Activated CD4-positive, alpha-beta T cell treated with anti-CD3 and anti-CD28 coated beads, Interleukin-2, amount 10 ng/mL, durations not matched to agents 7 days and 5 days (primary cell): ENCODE results near the gene SLC8A1. TPM values are rescaled to one million over a fixed set of nuclear protein-coding genes. Genes with fewer than 3 reads are reported as not detected.

Source experiments
- CTCF ChIA-PET: fragments of 350-600 bp; sonication (Branson Sonifier 250); formaldehyde crosslinking; loops from one replicate; lab custom pipeline; 2021; ENCODE audit warnings: antibody characterized with exemption; lab: Charles Lee
- POLR2A ChIA-PET: fragments of 350-600 bp; sonication (Branson Sonifier 250); formaldehyde crosslinking; loops from one replicate; lab custom pipeline; 2021; ENCODE audit warnings: antibody characterized with exemption; lab: Charles Lee
- DNase-seq: peaks from one replicate; pipeline ENCODE4 v3.0.0-alpha.2; 2020
- H3K27ac Mint-ChIP-seq: one replicate; pipeline ENCODE4 v1.8.0; 2021; ENCODE audit warnings: mild to moderate bottlenecking, moderate library complexity, mixed read lengths
- H3K27me3 Mint-ChIP-seq: one replicate; pipeline ENCODE4 v1.8.0; 2021; ENCODE audit warnings: mixed read lengths
- H3K36me3 Mint-ChIP-seq: one replicate; pipeline ENCODE4 v1.8.0; 2021; ENCODE audit warnings: low read depth, mixed read lengths
- H3K4me1 Mint-ChIP-seq: one replicate; pipeline ENCODE4 v1.8.0; 2021; ENCODE audit warnings: mixed read lengths
- H3K4me3 Mint-ChIP-seq: one replicate; pipeline ENCODE4 v1.8.0; 2021; ENCODE audit warnings: mild to moderate bottlenecking, moderate library complexity, mixed read lengths
- H3K9me3 Mint-ChIP-seq: one replicate; pipeline ENCODE4 v1.8.0; 2021; ENCODE audit warnings: mixed read lengths
- total RNA-seq, 2 experiments: library from RNA; stranded (reverse); gene quantifications; one replicate each; pipeline ENCODE4 v1.2.3, GENCODE V29; 2021

Gene SLC8A1
- total RNA-seq, 2 experiments from 2014 or later = 0.50 to 0.56 TPM

DNA sequence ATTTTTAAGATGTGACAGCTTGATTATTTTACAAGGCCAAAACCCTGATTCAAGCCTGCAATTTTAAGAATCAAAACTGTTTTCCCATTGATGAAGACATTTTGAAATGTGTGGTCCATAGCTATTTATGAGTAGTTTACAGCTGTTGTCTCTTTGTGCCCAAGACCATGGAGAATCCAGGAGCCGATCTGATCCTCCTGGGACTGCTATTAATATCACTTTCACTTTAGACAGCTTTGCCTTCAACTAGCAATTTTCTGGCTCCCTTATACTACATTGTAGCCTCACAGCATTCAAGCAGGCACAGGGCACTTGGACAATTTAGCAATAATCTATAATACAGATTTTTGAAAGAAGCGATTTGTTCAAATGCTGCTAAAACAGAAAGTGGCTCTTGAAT is 172.9 kb downstream of the SLC8A1 start:
- no peaks in the 10 kb centered on the region for H3K4me1 Mint-ChIP-seq
- ChIA-PET POLR2A (no interaction called here), CTCF (no interaction called here)
- H3K36me3 Mint-ChIP-seq = no peaks in the 10 kb centered on the region
- H3K27me3 Mint-ChIP-seq = no peaks in the 10 kb centered on the region
- no peak for DNase-seq
- no peaks in the 10 kb centered on the region for H3K9me3 Mint-ChIP-seq
- no peak overlapping the region for H3K4me3 Mint-ChIP-seq
- no peak overlapping the region for H3K27ac Mint-ChIP-seq

DNA sequence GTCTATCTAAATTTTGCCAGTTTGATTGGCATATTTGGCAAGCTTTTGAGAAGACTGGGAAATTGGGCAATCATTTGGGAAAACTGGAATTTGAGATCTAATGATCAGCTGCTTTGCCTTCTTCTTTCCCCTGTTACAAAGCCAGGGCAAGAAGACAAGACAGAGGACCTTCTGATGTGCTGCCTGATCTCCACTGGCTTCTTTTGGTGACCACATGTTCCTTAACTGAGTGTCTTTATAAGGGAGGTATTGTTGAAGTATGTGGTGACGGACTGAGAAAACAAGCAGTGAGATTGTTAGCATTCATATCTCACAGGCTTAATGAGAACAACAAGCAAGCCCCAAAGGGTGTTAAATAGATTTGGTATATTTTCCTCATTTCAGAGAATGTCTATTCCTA is 175.8 kb downstream of the SLC8A1 start:
- Mint-ChIP-seq H3K9me3 (no peaks in the 10 kb centered on the region), H3K27me3 (no peaks in the 10 kb centered on the region), H3K4me3 (no peak overlapping the region), H3K4me1 (no peaks in the 10 kb centered on the region), H3K27ac (no peak overlapping the region), H3K36me3 (no peaks in the 10 kb centered on the region)
- DNase-seq = no peak
- ChIA-PET POLR2A (no interaction called here), CTCF (no interaction called here)

DNA sequence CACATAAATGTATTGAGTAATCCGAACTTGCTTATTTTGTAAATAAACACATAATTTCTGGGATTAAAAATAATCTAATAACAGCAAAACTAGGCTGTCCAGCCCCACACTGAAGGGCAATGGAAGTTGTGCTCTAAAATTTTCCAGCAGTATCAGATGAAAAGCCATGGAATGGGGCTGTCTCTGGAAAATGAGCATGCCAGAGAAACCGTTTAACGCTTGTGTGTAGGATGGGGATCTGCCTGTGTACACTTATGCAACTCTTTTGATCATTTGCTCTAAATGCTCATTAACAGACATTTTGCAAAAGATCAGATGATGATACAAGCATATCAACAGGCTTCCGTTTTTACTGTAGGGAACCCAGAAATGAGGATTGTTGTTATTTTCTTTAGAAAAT is 177.6 kb downstream of the SLC8A1 start:
- DNase-seq = no peak
- no peaks in the 10 kb centered on the region for H3K9me3 Mint-ChIP-seq
- H3K27me3 Mint-ChIP-seq = no peaks in the 10 kb centered on the region
- H3K36me3 Mint-ChIP-seq = no peaks in the 10 kb centered on the region
- H3K27ac Mint-ChIP-seq = no peak overlapping the region
- H3K4me1 Mint-ChIP-seq = no peaks in the 10 kb centered on the region
- ChIA-PET CTCF (interaction anchor here (0.9 kb wide), 1 partner anchor 13 kb away, joined by 3 read pairs; no protein-coding TSS in a partner anchor), POLR2A (no interaction called here)
- no peak overlapping the region for H3K4me3 Mint-ChIP-seq

DNA sequence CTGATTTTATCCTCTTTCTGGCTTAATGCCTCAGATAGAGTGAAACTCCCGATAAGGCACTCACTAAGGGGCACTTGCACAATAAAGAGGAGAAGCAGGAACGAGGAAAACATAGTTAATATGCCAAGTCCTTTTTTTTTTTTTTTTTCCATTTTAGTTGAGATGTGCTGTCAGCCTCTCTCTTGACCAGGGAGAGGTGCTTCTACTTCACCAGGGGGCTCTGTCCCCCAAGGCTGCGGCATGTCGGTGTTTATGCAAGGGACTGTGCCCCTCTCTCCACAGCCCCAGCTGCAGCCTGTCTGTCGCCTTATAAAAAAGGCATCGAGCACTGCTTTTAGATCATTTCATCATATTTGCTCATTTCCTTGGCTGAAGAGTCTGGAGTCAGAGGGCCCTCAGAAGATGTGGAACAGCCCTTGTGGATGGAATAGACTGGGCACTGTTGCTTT is 178.1 kb downstream of the SLC8A1 start:
- Mint-ChIP-seq H3K27ac (no peak overlapping the region), H3K27me3 (no peaks in the 10 kb centered on the region), H3K9me3 (no peaks in the 10 kb centered on the region), H3K36me3 (no peaks in the 10 kb centered on the region), H3K4me1 (no peaks in the 10 kb centered on the region), H3K4me3 (no peak overlapping the region)
- POLR2A ChIA-PET = no interaction called here
- CTCF ChIA-PET = interaction anchor here (1.3 kb wide), 1 partner anchor 8 kb away, joined by 4 read pairs; no protein-coding TSS in a partner anchor
- no peak for DNase-seq

DNA sequence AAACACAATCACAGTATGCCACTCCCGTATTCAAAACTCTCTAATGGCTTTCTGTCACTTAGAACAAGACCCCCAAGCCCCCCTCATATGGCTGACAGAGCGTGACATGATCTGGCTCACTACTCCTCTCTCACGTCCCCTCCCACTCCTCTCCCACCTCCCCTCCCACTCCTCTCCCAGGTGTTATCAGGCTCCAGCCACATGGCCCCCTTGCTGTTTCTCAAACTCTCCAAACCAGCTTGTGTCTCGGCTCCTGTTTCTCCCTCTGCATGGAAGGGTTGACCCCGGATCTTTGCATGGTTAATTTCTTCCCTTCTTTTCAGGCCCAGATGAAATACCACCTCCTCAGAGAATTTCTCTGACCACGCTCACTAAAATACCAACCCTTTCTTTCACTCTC is 180.8 kb downstream of the SLC8A1 start:
- Mint-ChIP-seq H3K4me3 (no peak overlapping the region), H3K9me3 (no peaks in the 10 kb centered on the region), H3K4me1 (no peaks in the 10 kb centered on the region), H3K27ac (no peak overlapping the region), H3K36me3 (no peaks in the 10 kb centered on the region), H3K27me3 (no peaks in the 10 kb centered on the region)
- CTCF ChIA-PET = interaction anchor here (0.7 kb wide), 1 partner anchor 206 kb away, joined by 3 read pairs; no protein-coding TSS in a partner anchor
- DNase-seq = no peak
- POLR2A ChIA-PET = no interaction called here

DNA sequence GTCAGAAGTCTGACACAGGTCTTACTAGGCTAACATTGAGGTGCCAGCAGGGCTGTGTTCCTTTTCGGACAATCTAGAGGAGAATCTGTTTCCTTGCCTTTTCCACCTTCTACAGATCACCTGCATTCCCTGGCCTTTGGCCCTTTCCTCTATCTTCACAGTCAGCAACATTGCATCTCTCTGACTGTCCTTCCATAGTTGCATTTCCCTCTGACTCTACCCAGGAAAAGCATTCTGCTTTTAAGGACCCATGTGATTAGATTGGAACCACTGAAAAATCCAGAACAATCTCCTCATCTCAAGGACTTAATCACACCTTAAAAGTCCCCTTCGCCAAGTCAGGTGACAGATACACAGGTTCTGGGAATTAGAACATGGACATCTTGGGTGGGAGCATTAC is 181.5 kb downstream of the SLC8A1 start:
- H3K9me3 Mint-ChIP-seq = no peaks in the 10 kb centered on the region
- no peak for DNase-seq
- CTCF ChIA-PET = no interaction called here
- H3K36me3 Mint-ChIP-seq = no peaks in the 10 kb centered on the region
- H3K4me3 Mint-ChIP-seq = no peak overlapping the region
- no peaks in the 10 kb centered on the region for H3K4me1 Mint-ChIP-seq
- POLR2A ChIA-PET = no interaction called here
- no peaks in the 10 kb centered on the region for H3K27me3 Mint-ChIP-seq
- H3K27ac Mint-ChIP-seq = no peak overlapping the region

DNA sequence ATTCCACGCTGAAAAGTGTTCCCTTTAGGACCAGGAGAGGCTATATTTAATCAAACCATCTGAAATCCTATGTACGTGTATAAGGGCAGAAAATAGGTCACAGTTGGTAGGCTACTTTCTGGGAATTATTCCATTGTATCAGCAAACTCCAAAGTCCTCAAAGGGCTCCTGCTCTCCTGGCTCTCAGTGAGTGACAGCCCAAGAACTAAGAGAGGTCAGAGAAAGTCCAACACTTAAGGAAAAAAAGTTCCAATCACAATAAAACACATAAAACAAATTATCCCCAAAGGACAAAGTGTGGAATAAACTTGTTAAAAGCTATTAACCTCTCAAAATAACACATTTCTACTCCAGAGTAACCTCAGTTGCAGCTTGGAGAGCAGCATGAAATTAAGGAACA is 183.3 kb downstream of the SLC8A1 start:
- ChIA-PET CTCF (no interaction called here), POLR2A (no interaction called here)
- Mint-ChIP-seq H3K36me3 (no peaks in the 10 kb centered on the region), H3K9me3 (no peaks in the 10 kb centered on the region), H3K27ac (no peak overlapping the region), H3K4me3 (no peak overlapping the region), H3K4me1 (no peaks in the 10 kb centered on the region), H3K27me3 (no peaks in the 10 kb centered on the region)
- DNase-seq = no peak

DNA sequence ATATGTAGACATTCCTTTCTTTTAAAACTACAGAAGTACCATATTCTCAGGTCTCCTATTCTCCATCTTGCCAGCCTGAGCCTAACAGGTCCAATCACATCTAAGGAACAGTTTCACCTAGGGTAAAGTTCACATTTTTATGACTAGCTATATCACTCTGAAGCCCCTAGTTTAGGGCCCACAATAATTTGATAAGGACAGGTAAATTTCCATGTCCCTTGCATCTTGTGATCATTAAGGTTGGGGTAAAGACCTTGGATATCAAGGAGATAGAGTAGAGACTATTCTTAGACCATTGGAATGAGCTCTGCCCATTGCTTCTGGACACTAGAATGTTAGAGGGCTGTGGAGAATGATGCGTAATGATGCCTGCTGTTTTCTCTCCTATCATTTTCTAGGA is 185.7 kb downstream of the SLC8A1 start:
- no peaks in the 10 kb centered on the region for H3K27me3 Mint-ChIP-seq
- H3K36me3 Mint-ChIP-seq = no peaks in the 10 kb centered on the region
- no peak overlapping the region for H3K27ac Mint-ChIP-seq
- H3K4me3 Mint-ChIP-seq = no peak overlapping the region
- H3K9me3 Mint-ChIP-seq = no peaks in the 10 kb centered on the region
- CTCF ChIA-PET = no interaction called here
- DNase-seq = no peak
- POLR2A ChIA-PET = no interaction called here
- no peaks in the 10 kb centered on the region for H3K4me1 Mint-ChIP-seq

DNA sequence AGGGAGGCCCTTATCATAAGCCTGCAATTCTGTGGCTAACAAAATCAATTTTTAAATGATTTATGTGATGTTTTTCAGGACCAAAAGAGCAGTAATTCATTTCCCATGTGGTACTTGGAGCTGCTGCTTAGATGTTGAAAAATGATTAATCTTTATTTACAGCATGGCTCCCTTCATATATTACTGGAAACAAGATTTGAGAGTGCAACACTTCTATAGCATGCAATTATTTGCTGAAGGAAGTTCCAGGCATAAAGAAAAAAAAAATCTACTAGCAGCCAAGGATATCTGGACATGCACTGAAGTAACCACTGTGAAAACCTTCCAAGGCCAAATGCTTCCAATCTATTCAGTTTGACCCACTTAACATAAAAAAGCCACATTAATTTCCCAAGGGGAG is 186.3 kb downstream of the SLC8A1 start:
- POLR2A ChIA-PET = no interaction called here
- H3K4me1 Mint-ChIP-seq = no peaks in the 10 kb centered on the region

DNA sequence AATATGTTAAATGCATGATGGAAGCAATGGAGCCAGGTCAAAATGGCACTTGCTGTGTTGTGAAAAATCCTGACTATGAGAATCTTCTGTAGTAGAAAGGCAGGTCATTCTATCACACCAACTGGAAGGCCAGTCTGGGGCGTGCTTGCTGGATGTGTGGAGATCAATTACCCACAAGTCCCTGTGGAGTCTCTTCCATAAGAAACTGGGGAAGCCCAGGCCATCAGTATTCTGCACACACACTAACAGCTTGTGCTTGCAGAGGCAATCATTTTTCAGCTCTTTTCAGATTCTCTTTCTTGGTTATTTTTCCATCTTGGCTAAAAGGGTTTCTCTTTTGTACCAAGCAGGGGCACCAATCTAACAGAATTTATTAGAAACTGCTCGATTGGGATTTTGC is 190.8 kb downstream of the SLC8A1 start:
- no peaks in the 10 kb centered on the region for H3K4me1 Mint-ChIP-seq
- CTCF ChIA-PET = interaction anchor here (0.9 kb wide), 1 partner anchor 14 kb away, joined by 3 read pairs; no protein-coding TSS in a partner anchor
- no peak overlapping the region for H3K27ac Mint-ChIP-seq
- no peaks in the 10 kb centered on the region for H3K9me3 Mint-ChIP-seq
- no peaks in the 10 kb centered on the region for H3K36me3 Mint-ChIP-seq
- H3K4me3 Mint-ChIP-seq = no peak overlapping the region
- no peaks in the 10 kb centered on the region for H3K27me3 Mint-ChIP-seq
- POLR2A ChIA-PET = no interaction called here
- no peak for DNase-seq

More for the DNA sequence above, 186.3 kb downstream of the SLC8A1 start:
- DNase-seq = no peak
- no peak overlapping the region for H3K4me3 Mint-ChIP-seq
- CTCF ChIA-PET = no interaction called here
- no peaks in the 10 kb centered on the region for H3K36me3 Mint-ChIP-seq
- H3K9me3 Mint-ChIP-seq = no peaks in the 10 kb centered on the region
- H3K27me3 Mint-ChIP-seq = no peaks in the 10 kb centered on the region
- H3K27ac Mint-ChIP-seq = no peak overlapping the region

DNA sequence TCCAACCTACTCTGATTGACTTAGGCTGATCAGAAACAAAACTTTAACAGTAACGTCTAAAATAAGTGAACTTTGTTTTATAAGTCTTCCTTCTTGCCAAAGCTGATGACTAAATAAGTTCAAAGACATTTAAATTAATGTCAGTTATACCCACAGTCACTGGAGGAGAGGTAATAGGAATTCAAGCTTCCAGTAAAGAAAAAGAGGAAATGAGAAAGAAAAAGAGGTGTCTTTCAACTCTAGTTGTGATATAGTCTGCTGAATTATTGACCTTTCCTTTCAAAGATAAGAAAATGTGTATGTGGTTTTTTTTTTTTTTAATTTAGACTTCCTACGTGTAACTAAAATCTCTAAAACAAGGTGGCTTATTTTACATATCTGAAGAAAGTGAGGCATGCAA is 191.5 kb downstream of the SLC8A1 start:
- no peaks in the 10 kb centered on the region for H3K36me3 Mint-ChIP-seq
- no peak for DNase-seq
- H3K9me3 Mint-ChIP-seq = no peaks in the 10 kb centered on the region
- H3K27ac Mint-ChIP-seq = no peak overlapping the region
- no peaks in the 10 kb centered on the region for H3K27me3 Mint-ChIP-seq
- ChIA-PET CTCF (interaction anchor here (0.8 kb wide), 1 partner anchor 294 kb away, joined by 3 read pairs; no protein-coding TSS in a partner anchor), POLR2A (no interaction called here)
- H3K4me3 Mint-ChIP-seq = no peak overlapping the region
- H3K4me1 Mint-ChIP-seq = no peaks in the 10 kb centered on the region

DNA sequence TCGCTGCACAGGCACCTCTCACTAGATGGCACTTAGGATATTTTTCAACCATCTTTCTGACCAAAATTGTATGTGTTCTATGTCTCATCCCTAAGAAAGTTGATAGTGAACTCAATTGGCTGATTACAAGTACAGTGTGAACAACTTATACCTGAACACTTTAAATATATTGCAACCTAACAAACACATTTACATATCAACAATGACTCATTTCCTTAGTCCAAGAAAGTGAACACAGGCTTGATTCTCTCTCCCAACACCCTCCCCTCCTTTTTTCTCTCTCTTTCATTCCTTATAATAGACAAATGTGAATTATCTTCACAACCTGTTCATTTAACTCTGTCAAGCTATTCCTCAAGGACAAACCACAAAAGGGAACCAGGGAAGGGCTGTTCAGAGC is 192.0 kb downstream of the SLC8A1 start:
- no peak for DNase-seq
- no peaks in the 10 kb centered on the region for H3K36me3 Mint-ChIP-seq
- ChIA-PET POLR2A (no interaction called here), CTCF (interaction anchor here (0.8 kb wide), 1 partner anchor 294 kb away, joined by 3 read pairs; no protein-coding TSS in a partner anchor)
- no peak overlapping the region for H3K4me3 Mint-ChIP-seq
- no peak overlapping the region for H3K27ac Mint-ChIP-seq
- H3K4me1 Mint-ChIP-seq = no peaks in the 10 kb centered on the region
- no peaks in the 10 kb centered on the region for H3K9me3 Mint-ChIP-seq
- H3K27me3 Mint-ChIP-seq = no peaks in the 10 kb centered on the region

DNA sequence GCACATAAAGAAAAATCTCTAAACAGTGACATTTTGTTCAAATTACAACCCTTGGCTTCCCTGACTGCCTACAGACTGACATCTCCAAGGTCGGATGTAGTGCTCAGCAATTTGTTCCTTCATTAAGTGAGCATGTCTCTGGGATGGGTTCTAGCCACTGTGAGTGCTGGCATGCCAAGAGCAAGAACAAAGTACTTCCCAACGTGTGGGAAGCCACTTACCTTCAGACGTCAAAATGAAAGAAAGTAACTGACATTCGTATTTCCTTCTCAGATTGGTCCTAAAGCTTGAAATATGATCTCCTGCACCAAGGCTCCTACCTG is 193.8 kb downstream of the SLC8A1 start:
- no peaks in the 10 kb centered on the region for H3K27me3 Mint-ChIP-seq
- POLR2A ChIA-PET = no interaction called here
- DNase-seq = no peak
- CTCF ChIA-PET = interaction anchor here (0.8 kb wide), 1 partner anchor 33 kb away, joined by 4 read pairs; no protein-coding TSS in a partner anchor
- H3K4me3 Mint-ChIP-seq = no peak overlapping the region
- no peak overlapping the region for H3K27ac Mint-ChIP-seq
- no peaks in the 10 kb centered on the region for H3K36me3 Mint-ChIP-seq
- no peaks in the 10 kb centered on the region for H3K4me1 Mint-ChIP-seq
- no peaks in the 10 kb centered on the region for H3K9me3 Mint-ChIP-seq
